Amniotic epithelial cell (primary cell): Measurements from ENCODE around the gene FCHO2.

Experiments used
- DNase-seq: peaks from one replicate; pipeline ENCODE4 v3.0.0-alpha.2; 2010; ENCODE audit warnings: low read depth

FCHO2 gene

GRCh38 chr5:73137563-73138530 is 182.0 kb downstream of the FCHO2 start:
- no peak for DNase-seq

- no peak for DNase-seq
Observed at GRCh38 chr5:73139485-73139884, 183.6 kb downstream of the FCHO2 start.
